GM12892 (cell line): Measurements from ENCODE around the gene RUBCN.
A peak's percentile ranks its signal among the peaks of the same experiment; 100 is the strongest.
"Not testable (repeated sequence)": the region's sequence is repeated elsewhere in the genome, so short reads cannot be mapped to it uniquely, and the experiment has no call there.

Experiments
- DNase-seq: peaks from one replicate; pipeline ENCODE4 v3.0.0; 2011; ENCODE audit not compliant: insufficient read length
- FAIRE-seq: peaks from 2 replicates; lab custom pipeline; 2011; peaks lifted over from hg19 to GRCh38; lab: Jason Lieb, UNC
- POLR2A ChIP-seq: IDR thresholded peaks from 2 replicates; pipeline ENCODE4 v1.6.1; 2011; ENCODE audit warnings: low read depth, low read length, control low read depth
- POLR2AphosphoS5 ChIP-seq: IDR thresholded peaks from 2 replicates; pipeline ENCODE4 v1.6.1; 2011; ENCODE audit warnings: low read depth, low read length, control low read depth
- TAF1 ChIP-seq: IDR thresholded peaks from 2 replicates; pipeline ENCODE4 v1.6.1; 2011; ENCODE audit warnings: low read depth, mild to moderate bottlenecking, control low read depth, low read length, borderline replicate concordance

RUBCN gene

DNA sequence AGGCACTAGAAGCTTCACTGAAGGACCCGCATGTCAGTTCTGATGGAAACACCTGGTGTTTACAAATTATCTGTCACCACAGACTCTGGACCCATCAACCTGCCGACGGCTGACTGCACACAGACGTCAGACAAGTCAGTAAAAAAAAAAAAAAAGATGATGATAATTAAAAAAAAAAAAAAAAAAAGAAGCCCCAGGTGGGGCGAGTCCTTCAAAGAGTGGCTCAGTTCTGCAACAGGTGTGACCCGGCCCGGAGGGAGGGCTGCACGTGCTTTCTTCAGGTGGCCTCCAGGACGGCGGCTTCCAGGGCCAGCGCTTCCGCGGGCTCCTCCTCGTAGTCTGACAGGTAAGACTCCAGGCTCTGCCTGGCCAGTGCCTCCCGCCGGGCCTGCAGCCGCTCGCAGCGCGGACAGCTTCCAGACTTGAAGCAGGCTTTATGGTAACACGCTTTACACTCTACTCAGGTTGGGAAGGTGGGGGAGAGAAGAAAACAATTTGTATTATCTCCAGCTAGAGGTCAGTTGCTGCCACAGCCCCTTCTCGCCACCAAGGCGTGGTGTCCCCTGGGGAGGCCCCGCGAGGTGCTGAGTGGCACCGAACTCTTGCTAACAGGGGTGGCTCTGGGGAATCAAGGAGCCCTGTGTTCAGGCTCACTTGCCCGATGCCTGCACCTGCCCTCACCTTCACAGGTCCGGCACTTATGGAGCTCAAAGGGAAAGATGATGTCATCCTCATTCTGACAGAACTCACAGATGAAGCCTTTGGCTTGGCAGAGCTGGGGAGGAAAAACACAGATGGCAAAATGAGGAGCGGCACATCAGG, 61.8 kb downstream of the RUBCN start:
- no peak for TF ChIP-seq POLR2A
- TF ChIP-seq POLR2AphosphoS5, result no peak
- TF ChIP-seq TAF1, result no peak
- FAIRE-seq (no peak), DNase-seq (no peak)

DNA sequence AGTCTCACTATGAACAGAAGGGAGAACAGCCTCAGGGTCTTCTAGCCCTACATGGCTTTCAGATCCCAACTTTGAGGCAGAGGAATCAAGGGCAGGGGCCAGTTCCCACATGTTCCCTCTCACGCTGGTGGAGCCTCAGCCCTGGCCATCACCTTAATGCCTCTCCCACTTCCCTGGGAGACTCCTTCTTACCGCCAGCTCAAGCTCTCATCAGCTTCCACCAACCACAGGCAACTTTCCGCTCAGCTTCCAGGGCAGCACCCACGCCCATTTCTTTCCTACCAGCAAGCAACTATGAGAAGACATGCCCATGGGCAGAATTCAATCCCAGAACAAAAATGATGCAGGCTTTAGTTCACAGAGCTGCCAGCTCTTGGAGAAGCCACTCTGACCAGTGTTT, 63.5 kb downstream of the RUBCN start:
- TF ChIP-seq POLR2AphosphoS5 (no peak), TAF1 (no peak), POLR2A (no peak)
- DNase-seq (no peak), FAIRE-seq (no peak)

DNA sequence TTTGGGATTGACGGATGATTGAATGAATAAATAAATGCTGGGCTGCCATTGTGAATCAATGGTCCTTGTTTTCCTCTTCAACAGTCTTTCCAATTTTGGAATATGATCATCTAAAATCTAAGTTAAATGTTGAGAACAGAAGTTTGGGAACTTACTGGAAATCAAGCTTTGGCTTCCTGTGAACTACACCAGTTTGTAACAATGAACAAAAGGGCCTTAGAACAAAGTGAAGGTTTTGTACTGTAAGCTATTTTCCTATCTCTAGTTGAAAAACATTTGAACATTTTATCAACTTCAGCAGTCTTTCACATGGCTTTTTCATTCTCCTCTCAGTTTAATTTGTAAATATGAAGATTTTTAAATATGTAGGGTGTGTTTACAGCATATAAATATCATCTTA, 66.3 kb downstream of the RUBCN start:
- FAIRE-seq, result no peak
- TF ChIP-seq POLR2A (no peak), TAF1 (no peak), POLR2AphosphoS5 (no peak)
- DNase-seq, result no peak

DNA sequence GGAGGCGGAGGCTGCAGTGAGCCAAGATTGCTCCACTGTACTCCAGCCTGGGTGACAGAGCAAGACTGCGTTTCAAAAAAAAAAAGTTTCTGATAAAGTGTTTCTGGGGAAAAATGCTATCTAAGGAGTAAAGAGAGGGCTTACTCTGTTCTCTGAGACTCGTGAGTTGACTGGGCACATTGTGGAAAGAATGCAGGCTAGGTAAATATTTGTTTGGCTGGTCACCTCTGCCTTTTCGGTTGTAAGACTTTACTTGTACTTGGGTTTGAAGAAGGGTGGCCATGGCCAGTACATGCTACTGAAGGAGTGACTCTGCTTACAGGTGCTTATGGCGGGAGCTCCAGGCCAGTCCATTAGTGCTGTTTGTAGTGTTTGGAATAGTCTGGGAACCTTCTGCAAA, 68.7 kb downstream of the RUBCN start:
- no peak for FAIRE-seq
- no peak for DNase-seq
- no peak for TF ChIP-seq TAF1
- no peak for TF ChIP-seq POLR2A
- TF ChIP-seq POLR2AphosphoS5, result no peak

DNA sequence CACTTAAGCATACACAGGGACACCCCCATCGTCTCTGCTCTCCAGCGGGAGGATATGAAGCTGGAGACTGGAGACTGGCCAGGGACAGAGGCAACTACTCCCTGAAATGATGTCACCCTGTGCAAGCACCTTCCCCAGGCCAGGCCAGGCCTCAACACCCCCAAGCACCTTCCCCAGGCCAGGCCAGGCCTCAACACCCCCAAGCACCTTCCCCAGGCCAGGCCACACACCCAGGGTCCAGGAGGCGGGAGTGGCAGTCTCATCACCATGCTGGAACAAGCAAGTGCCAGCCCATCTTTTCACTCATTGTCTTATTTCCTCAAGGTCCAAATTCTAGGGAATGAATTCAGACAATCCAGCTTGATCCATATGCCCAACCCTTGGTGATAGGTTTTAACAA, 69.4 kb downstream of the RUBCN start:
- not testable (repeated sequence) for FAIRE-seq, DNase-seq

DNA sequence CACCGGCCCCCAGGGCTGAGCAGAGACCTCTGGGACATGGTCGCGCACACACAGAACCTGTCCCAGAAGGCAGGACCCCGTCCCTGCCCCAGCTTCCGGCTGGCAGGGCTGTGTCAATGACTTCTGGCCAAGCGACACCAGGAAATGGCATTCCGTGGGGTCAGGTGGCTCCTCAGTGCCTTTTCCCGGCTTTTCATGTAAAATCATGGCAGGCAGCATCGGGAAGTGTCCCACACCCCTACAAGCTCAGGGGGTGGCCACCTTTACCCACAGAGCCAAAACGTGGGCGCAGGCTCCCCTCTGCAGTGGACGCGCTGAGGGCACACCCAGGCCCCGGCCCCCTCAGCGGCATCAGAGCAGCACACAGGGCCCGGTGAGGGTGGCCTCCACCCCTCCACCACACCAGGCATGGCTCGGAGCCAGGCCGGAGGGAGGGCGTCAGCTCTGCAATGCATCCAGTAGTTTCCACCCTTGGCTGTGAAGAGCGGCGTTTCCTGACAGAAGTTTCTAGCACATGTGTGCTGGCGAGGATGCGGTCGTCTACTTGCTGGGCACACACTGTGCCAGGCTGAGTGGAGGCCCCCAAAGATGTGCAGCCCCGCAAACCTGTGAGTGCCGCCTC, 70.4 kb downstream of the RUBCN start:
- FAIRE-seq, DNase-seq: not testable (repeated sequence)

DNA sequence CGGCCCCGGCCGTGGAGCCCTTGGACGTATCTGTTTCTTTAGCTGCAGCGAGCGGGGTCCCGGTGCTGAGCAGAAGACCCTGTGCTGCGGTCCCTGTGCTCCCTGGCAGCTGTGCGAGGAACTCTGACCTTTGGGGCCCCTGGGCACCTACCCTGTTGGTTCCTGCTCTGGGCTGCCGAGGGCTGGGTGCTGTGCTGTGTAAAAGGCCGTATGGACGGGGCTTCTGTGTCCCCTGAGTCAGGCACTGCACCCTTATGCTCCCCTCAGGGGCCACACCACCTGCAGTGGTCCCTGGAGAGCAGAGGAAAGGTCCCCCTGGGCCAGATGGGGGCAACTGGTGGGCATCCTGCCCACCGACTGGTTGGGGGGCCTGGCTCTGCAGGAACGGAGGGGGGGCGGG, 71.2 kb downstream of the RUBCN start:
- FAIRE-seq, DNase-seq: not testable (repeated sequence)

DNA sequence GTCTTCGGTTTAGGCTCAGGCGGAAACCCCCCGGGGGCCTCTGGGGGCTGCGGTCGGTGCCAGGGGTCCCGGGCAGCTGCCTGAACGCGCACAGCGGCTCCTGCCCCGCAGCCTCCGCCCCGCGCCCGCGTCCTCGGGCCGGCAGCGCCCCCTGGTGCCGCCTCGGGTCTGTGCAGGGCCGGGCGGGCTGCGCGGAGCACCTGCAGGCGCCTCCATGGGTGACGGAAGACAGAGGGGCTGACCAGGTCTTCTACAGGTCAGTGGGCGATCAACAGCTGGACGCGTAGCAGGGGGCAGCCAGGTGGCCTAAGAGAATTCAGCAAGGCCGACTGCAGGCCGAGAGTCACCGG, 71.6 kb downstream of the RUBCN start:
- FAIRE-seq, DNase-seq: not testable (repeated sequence)

DNA sequence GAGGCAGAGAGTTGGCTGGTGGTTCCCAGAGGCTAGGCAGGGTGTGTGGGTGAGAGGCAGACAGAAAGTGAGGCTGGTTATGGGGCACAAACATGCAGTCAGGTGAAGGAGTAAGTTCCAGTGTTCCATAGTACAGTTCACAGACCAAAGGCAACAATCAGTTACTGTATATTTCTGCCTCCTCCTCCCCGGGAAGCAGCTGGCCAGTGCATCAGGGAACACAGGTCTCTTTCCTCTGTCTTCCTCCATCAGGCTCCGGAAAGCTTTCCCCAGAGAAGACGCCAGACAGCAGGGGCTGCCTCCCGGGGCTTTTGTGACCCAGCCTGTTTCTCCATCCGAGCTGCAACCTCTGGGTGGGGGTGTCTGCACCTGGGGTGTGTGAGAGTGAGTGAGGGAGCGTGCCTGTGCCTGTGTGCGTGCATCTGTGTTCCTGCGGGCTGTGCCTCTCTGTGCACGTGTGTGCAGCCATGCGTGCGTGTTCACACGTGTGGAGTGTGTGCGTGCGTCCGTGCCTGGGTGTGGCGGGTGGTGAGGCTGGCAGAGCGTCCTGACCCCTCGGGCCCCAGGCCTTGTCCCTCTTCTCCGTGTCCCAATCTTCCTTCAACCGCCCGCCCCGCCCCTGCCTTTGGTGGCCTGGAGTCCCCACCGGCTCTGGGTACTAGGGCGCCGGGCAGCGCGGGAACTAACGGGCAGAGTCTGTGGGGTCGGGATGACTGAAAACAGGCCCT, 72.1 kb downstream of the RUBCN start:
- FAIRE-seq, DNase-seq: not testable (repeated sequence)

DNA sequence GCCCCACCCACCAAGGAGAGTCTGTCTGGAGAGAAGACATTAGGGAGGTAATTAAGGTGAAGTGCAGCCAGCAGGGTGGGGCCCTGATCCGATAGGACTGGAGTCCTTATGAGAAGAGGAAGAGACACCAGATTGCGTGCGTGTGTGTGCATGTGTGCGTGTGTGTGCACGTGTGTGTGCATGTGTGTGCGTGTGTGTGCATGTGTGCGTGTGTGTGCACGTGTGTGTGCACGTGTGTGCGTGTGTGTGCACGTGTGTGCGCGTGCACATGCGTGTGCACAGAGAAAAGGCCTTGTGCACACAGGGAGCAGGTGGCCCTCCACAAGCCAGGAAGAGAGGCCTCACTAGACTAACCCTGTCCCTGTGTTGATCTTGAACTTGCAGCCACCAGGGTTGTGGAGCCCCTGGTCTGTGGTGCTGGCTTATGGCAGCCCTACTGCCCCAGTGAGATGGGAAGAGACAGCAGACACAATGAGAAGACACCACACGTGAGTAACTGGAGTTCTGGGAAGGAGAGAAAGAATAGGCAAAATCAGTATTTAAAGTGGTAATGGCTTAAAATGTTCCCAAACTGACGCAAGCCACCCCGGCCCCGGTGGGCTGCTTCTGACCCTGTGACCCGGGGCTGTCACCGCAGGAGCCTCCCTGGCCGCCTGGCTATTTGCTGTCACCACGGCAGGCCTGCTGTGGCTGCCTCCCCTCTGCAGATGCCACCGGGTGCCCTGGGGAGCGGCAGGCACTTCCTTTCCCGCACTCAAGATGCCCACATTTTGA, 73.2 kb downstream of the RUBCN start:
- not testable (repeated sequence) for FAIRE-seq

DNA sequence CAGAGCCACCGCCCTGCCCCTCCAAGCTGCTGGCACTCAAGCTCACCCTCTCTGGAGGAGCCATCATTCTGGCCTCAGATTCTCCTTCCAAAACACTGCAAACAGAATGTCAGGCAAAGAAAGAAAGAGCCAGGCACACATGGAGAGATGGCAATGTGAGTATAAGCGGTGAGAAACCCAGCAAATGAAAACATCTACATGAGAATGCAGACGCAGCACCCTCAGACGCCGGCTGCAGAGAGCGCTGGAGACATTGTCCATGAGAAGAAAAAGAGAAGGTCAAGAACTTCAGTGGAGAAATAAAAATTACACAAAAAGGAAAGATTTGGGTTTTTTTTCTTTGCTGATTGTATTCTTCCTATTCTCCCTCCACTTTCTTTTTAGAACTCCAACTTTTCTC, 74.4 kb downstream of the RUBCN start:
- FAIRE-seq, result not testable (repeated sequence)

More for the DNA sequence above, 73.2 kb downstream of the RUBCN start:
- not testable (repeated sequence) for DNase-seq

DNA sequence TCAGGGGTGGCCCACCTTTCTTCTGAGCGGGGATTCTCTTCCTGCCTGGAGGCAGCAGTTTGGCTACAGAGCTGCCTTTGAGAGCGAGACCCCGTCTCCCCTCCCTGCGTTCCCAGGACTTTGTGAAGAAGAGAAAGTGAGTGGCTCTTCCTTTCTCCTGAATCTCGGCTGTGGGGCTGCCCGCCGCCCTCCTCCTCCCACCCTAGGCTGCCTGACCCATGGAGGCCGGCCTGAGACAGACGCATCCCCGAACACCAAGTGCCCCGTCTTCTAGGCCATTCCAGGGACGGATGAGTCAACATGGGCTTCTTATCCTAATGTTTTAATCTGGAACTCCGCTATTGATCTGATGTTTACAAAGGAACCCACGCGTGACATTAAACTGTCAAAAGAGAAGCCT, 74.8 kb downstream of the RUBCN start:
- FAIRE-seq, DNase-seq: not testable (repeated sequence)

More for the DNA sequence above, 74.4 kb downstream of the RUBCN start:
- DNase-seq, result not testable (repeated sequence)

DNA sequence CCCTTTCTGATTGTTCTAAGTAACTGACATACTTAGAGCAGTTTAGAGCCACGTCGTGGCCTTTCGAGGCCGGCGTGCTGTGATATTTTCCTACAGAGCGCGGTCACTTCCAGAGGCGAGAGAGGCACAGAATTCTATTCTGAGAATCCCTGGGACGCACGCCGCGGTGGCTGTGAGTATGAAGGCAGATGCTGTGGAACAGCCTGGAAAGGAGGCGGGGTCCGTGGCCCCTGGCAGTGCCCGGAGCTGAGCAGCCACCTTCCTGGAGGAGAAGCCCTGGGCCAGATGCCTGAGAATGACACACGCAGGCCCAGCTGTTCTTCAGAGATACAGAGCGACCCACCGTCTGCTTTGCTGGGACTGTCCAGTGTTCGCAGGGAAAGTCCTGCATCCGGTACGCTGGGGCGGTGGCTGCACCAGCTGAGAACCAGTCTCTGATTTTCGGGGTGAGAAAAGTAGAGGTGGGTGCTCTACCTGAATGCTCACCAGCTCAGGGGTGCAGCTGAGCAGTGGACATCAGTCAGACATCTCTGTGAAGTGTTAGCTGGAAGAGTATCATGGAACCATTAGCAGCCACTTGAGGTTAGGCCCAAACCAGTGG, 75.4 kb downstream of the RUBCN start:
- not testable (repeated sequence) for DNase-seq, FAIRE-seq

DNA sequence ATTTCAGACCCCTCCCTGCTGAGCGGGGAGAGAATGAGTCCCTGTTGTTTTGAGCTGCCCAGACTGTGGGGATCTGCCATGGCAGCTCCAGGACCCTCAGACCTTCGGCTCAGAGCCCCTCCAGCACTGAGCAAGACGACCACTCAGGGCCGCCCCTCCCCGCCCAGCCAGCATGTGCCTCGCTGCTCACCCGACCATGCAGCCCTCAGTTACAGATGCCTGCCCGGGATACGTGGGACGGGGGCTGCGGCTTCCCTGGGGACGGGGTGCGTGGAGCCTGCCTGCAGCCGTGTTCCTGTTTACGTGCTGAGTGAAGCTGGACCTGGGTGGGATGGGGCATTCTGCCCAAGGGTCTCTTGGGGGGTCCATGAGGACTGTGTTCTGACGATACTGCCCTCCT, 77.0 kb downstream of the RUBCN start:
- not testable (repeated sequence) for DNase-seq, FAIRE-seq

DNA sequence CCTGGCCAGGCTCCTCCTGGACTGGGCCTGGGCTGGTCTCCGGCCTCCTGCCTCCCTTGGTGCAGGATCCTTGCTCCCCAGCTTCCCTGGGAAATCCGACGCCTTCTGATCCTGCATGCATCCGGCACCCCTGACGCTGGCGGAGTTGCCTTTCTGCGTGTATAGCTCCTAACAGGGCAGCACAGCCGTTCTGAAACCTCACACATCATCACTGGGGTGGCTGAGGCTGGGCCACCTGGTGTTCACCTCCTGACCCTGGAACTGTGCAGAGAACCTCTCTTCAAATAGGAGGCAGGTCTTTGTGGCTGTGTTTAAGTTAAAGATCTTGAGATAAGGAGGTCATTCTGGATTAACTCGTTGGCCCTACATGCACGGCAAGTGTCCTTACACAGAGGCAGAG, 77.6 kb downstream of the RUBCN start:
- DNase-seq, result not testable (repeated sequence)
- FAIRE-seq, result peak; percentile 75

DNA sequence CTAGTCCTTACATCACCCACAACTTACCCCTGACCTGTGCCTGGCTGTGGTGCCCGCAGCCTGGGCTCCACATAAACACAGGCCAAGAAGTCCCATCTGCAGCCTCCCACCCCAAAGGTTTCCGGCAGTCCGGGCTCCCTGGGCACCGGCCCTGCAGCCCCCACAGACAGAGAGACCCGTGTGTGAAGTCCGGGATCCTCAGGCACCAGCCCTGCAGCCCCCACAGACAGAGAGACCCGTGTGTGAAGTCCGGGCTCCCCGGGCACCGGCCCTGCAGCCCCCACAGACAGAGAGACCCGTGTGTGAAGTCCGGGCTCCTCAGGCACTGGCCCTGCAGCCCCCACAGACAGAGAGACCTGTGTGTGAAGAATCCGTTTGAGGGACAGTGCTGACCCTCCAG, 78.0 kb downstream of the RUBCN start:
- not testable (repeated sequence) for FAIRE-seq, DNase-seq

DNA sequence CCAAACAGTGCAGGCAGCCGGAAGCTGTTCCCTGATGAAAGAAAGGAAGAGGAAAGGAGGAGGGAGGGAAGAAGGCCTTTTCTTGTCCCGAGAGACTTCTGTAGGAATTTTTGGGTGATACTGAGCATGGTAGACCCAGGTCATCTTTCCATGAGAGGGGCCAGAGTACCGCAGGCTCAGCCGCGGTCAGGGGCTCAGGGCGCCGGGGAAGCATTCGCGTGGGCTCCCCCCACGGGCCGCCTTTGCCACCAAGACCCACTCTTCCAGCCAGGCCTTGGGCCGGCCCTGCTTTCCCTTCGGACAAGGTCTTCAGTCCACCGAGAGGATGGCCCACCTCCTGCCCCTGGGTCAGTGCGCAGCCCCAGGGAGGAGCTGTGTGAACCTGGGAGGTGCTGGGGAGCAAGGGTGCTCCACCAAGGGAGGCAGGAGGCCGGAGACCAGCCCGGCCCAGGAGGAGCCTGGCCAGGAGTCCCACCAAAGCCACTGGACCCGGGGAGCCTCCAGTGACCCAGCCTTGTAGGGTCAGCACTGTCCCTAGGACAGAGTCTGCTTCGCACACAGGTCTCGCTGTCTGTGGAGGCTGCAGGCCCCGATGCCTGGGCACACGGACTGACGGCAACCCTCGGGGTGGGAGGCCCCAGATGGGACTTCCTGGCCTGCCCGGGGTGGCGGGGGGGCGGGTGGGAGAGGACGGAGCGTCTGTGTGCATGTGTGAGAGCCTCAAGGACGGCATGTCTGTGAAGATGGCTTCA, 79.0 kb downstream of the RUBCN start:
- not testable (repeated sequence) for FAIRE-seq, DNase-seq
